OCI-LY7 (cell line): ENCODE results near the gene PTPRB. TPM values are rescaled to one million over a fixed set of nuclear protein-coding genes. Genes with fewer than 3 reads are reported as not detected.

Experiments
- BruUV-seq: library from RNA; stranded (reverse); fragments of 400-500 nt; replicated peaks from 2 replicates; lab custom pipeline; 2021; lab: Mats Ljungman, UMichigan
- CTCF ChIA-PET: fragments of 300-600 bp; sonication (Branson Sonifier 250); formaldehyde crosslinking; loops from one replicate; lab custom pipeline; 2022; ENCODE audit warnings: antibody characterized with exemption; ENCODE audit not compliant: unreplicated experiment; lab: Charles Lee
- POLR2A ChIA-PET: fragments of 300-600 bp; sonication (Branson Sonifier 250); formaldehyde crosslinking; loops from one replicate; lab custom pipeline; 2022; ENCODE audit warnings: antibody characterized with exemption; lab: Charles Lee
- DNase-seq: peaks from one replicate; pipeline ENCODE4 v3.0.0-alpha.2; 2015; ENCODE audit warnings: low spot score
- H2AFZ ChIP-seq: fragments of 200-600 bp; sonication (generic), shearing (Covaris generic); 2 replicates; pipeline ENCODE4 v1.6.1; 2014; ENCODE audit warnings: mild to moderate bottlenecking, antibody characterized with exemption, low read length, moderate library complexity
- H3K27ac ChIP-seq: fragments of 200-600 bp; sonication (generic); 2 replicates; pipeline ENCODE4 v1.5.1; 2014; ENCODE audit warnings: mixed run types, low read depth, mild to moderate bottlenecking, moderate library complexity, low read length, inconsistent platforms; ENCODE audit not compliant: poor library complexity, severe bottlenecking
- H3K36me3 ChIP-seq: fragments of 200-600 bp; sonication (generic); 2 replicates; pipeline ENCODE4 v1.6.1; 2014; ENCODE audit warnings: mild to moderate bottlenecking, antibody characterized with exemption, low read length, moderate library complexity, mixed read lengths; ENCODE audit not compliant: insufficient read depth
- H3K4me1 ChIP-seq: fragments of 200-600 bp; sonication (generic); 2 replicates; pipeline ENCODE4 v1.5.1; 2014; ENCODE audit warnings: mild to moderate bottlenecking, low read length; ENCODE audit not compliant: insufficient read depth, poor library complexity, severe bottlenecking
- H3K4me2 ChIP-seq: fragments of 200-600 bp; sonication (generic); 2 replicates; pipeline ENCODE4 v1.6.1; 2014; ENCODE audit warnings: mild to moderate bottlenecking, low read length
- H3K4me3 ChIP-seq: fragments of 200-600 bp; sonication (generic); 2 replicates; pipeline ENCODE4 v1.5.1; 2014; ENCODE audit warnings: mild to moderate bottlenecking, low read depth, low read length; ENCODE audit not compliant: poor library complexity, severe bottlenecking
- H3K79me2 ChIP-seq: fragments of 200-600 bp; sonication (generic); 2 replicates; pipeline ENCODE4 v1.6.1; 2016; ENCODE audit warnings: low read depth, mild to moderate bottlenecking, low read length, moderate library complexity, mixed read lengths; ENCODE audit not compliant: insufficient read depth
- H3K9me2 ChIP-seq: fragments of 200-600 bp; sonication (generic); 2 replicates; pipeline ENCODE4 v1.6.1; 2016; ENCODE audit warnings: mild to moderate bottlenecking, low read length, mixed read lengths; ENCODE audit not compliant: insufficient read depth
- H3K9me3 ChIP-seq: fragments of 200-600 bp; sonication (generic); 2 replicates; pipeline ENCODE4 v1.6.1; 2014; ENCODE audit warnings: mild to moderate bottlenecking, mixed run types, low read length, mixed read lengths
- H4K20me1 ChIP-seq: fragments of 200-600 bp; sonication (generic); 2 replicates; pipeline ENCODE4 v1.6.1; 2014; ENCODE audit warnings: mild to moderate bottlenecking, antibody characterized with exemption, low read length, moderate library complexity, mixed read lengths; ENCODE audit not compliant: insufficient read depth
- EZH2phosphoT487 ChIP-seq: fragments of 200-600 bp; sonication (generic); IDR thresholded peaks from 2 replicates; pipeline ENCODE4 v1.6.1; 2018; ENCODE audit warnings: low read depth, borderline replicate concordance, mild to moderate bottlenecking, mixed run types, antibody characterized with exemption, low read length, moderate library complexity, mixed read lengths
- intact Hi-C: fragments of 100-400 bp; cut with micrococcal nuclease; formaldehyde crosslinking; loops from one replicate; pipeline ENCODE4 v1.10.0; 2022; ENCODE audit not compliant: unreplicated experiment
- total RNA-seq, 2 experiments: library from RNA; depleted of rRNA in 1 of 2; stranded (reverse); fragments of >200 nt in 1 of 2; shearing (Covaris generic) in 1 of 2; gene quantifications; 2 replicates each; pipeline ENCODE4 v1.2.3, GENCODE V29; 2014 to 2022
- TF ChIP-seq, protein P1 (sequence below): fragments of 200-600 bp; sonication (generic); conservative IDR thresholded peaks from 2 replicates; pipeline ENCODE4 v1.5.1; 2014; ENCODE audit warnings: mild to moderate bottlenecking, antibody characterized with exemption, low read length, moderate library complexity, mixed read lengths

The PTPRB gene
- total RNA-seq, 2 experiments from 2014 or later, result not detected

DNA sequence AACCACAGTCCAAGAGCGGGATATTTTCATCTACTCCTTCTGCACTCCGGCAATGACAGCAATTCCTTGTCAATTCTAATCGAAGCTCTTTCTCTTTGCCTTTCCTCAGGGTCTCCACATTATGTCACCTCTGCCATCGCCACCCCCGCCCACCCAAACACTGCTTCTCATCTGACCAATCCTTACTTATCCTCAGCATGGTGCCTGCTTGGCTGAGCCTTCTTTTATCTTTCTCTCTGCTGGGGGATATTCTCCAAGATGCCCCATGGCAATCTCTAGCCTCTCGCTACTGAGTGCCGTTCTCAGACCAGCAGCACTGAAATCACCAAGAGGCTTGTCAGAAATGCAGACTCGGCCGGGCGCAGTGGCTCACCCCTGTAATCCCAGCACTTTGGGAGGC, 100.6 kb downstream of the PTPRB start:
- no peaks in the 10 kb centered on the region for H3K4me1 ChIP-seq
- no peaks in the 10 kb centered on the region for H3K9me3 ChIP-seq
- no peaks in the 10 kb centered on the region for H4K20me1 ChIP-seq
- no TSS peak for BruUV-seq
- H2AFZ ChIP-seq, result no peak overlapping the region
- H3K4me3 ChIP-seq, result no peak overlapping the region
- H3K9me2 ChIP-seq, result no peaks in the 10 kb centered on the region
- POLR2A ChIA-PET, result no interaction called here
- no peak overlapping the region for H3K27ac ChIP-seq
- no peak for DNase-seq
- no peaks in the 10 kb centered on the region for H3K79me2 ChIP-seq
- TF ChIP-seq, protein P1, sequence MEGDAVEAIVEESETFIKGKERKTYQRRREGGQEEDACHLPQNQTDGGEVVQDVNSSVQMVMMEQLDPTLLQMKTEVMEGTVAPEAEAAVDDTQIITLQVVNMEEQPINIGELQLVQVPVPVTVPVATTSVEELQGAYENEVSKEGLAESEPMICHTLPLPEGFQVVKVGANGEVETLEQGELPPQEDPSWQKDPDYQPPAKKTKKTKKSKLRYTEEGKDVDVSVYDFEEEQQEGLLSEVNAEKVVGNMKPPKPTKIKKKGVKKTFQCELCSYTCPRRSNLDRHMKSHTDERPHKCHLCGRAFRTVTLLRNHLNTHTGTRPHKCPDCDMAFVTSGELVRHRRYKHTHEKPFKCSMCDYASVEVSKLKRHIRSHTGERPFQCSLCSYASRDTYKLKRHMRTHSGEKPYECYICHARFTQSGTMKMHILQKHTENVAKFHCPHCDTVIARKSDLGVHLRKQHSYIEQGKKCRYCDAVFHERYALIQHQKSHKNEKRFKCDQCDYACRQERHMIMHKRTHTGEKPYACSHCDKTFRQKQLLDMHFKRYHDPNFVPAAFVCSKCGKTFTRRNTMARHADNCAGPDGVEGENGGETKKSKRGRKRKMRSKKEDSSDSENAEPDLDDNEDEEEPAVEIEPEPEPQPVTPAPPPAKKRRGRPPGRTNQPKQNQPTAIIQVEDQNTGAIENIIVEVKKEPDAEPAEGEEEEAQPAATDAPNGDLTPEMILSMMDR, result no peak
- TF ChIP-seq EZH2phosphoT487, result no peak
- no peak overlapping the region for H3K4me2 ChIP-seq
- intact Hi-C loops, result no loop called here
- CTCF ChIA-PET, result no interaction called here
- H3K36me3 ChIP-seq, result no peaks in the 10 kb centered on the region

DNA sequence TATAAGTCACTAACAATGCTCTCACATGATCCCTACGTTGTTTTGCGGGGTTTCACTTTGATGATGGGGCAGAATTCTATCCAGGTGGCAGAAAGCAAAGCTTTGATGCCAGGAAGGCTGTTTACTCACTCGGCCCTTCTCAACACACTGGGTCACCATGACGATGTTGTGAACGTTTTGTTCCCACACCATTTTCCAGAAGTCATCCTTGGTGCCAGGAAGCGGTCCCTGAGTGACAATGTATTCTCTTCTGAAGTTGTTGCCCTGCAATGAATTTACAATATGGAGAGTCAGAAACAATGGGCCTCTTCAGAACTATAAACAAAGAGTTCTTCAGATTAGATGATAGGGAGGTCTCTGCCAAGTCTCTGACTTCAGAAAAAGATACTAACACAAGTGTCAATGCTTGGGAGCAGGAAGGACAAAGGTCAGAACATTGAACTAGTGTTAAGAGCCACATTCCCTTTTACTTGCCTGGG, 101.3 kb downstream of the PTPRB start:
- Histone ChIP-seq H3K4me1 (no peaks in the 10 kb centered on the region), H3K9me2 (no peaks in the 10 kb centered on the region), H3K36me3 (no peaks in the 10 kb centered on the region), H3K9me3 (no peaks in the 10 kb centered on the region), H3K4me2 (no peak overlapping the region), H3K4me3 (no peak overlapping the region), H2AFZ (no peak overlapping the region), H3K27ac (no peak overlapping the region), H4K20me1 (no peaks in the 10 kb centered on the region), H3K79me2 (no peaks in the 10 kb centered on the region)
- no TSS peak for BruUV-seq
- TF ChIP-seq EZH2phosphoT487, result no peak
- TF ChIP-seq, protein P1, result no peak
- POLR2A ChIA-PET, result interaction anchor here (0.6 kb wide), 1 partner anchor 48 kb away, joined by 3 read pairs; no protein-coding TSS in a partner anchor
- no peak for DNase-seq
- intact Hi-C loops, result no loop called here
- CTCF ChIA-PET, result no interaction called here

DNA sequence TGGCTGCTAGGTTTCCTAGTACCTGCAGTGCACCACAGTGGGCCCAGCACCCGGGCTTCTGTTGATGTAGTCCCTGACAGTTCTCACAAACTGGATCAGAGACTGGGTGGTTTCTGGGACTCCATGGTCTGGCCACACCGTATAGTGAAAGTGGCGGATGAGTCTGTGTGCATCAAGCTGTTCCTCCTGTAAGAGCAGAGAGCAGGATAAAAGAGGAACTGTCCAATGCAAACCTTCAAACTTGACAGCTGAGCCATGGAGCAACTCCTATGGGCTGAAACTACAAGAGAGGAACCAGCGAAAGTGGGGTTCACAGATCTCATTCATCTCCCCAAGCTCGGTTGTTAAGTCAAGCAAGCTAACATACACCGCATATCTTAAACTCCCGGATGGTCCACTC, 102.8 kb downstream of the PTPRB start:
- intact Hi-C loops, result no loop called here
- no TSS peak for BruUV-seq
- H3K4me2 ChIP-seq, result no peak overlapping the region
- TF ChIP-seq, protein P1, result no peak
- TF ChIP-seq EZH2phosphoT487, result no peak
- no peak for DNase-seq
- H3K79me2 ChIP-seq, result no peaks in the 10 kb centered on the region
- no peak overlapping the region for H2AFZ ChIP-seq
- no peaks in the 10 kb centered on the region for H3K9me2 ChIP-seq
- no peak overlapping the region for H3K4me3 ChIP-seq
- H3K4me1 ChIP-seq, result no peaks in the 10 kb centered on the region
- H4K20me1 ChIP-seq, result no peaks in the 10 kb centered on the region
- ChIA-PET CTCF (no interaction called here), POLR2A (interaction anchor here (0.7 kb wide), 1 partner anchor 19 kb away, joined by 3 read pairs; no protein-coding TSS in a partner anchor)
- no peak overlapping the region for H3K27ac ChIP-seq
- H3K36me3 ChIP-seq, result no peaks in the 10 kb centered on the region
- no peaks in the 10 kb centered on the region for H3K9me3 ChIP-seq
